Chondrocyte (in vitro differentiated cells): ENCODE results near the gene CBX4. TPM values are rescaled to one million over a fixed set of nuclear protein-coding genes. Genes with fewer than 3 reads are reported as not detected.

ENCODE experiments used
- DNase-seq: peaks from one replicate; pipeline ENCODE4 v3.0.0; 2021; ENCODE audit warnings: mixed read lengths, low spot score
- H3K27ac Mint-ChIP-seq: one replicate; pipeline ENCODE4 v1.8.0; 2021; ENCODE audit warnings: mild to moderate bottlenecking, moderate library complexity, mixed read lengths; ENCODE audit not compliant: unreplicated experiment
- H3K27me3 Mint-ChIP-seq: 2 replicates; pipeline ENCODE4 v1.8.0; 2021; ENCODE audit warnings: low read depth, mixed read lengths
- H3K36me3 Mint-ChIP-seq: 2 replicates; pipeline ENCODE4 v1.8.0; 2021; ENCODE audit warnings: low read depth, mixed read lengths
- H3K4me1 Mint-ChIP-seq: 2 replicates; pipeline ENCODE4 v1.8.0; 2021; ENCODE audit warnings: low read depth, mild to moderate bottlenecking, mixed read lengths
- H3K4me3 Mint-ChIP-seq: one replicate; pipeline ENCODE4 v1.8.0; 2021; ENCODE audit warnings: mild to moderate bottlenecking, moderate library complexity, mixed read lengths; ENCODE audit not compliant: unreplicated experiment
- H3K9me3 Mint-ChIP-seq: 2 replicates; pipeline ENCODE4 v1.8.0; 2021; ENCODE audit warnings: low read depth, mixed read lengths
- total RNA-seq: library from RNA; stranded (reverse); gene quantifications from 3 replicates; pipeline ENCODE4 v1.2.1, GENCODE V29; 2021
- TF ChIP-seq, protein P1 (sequence below): fragments of 200-600 bp; sonication (generic); IDR thresholded peaks from 2 replicates; pipeline ENCODE4 v1.5.0; 2021; ENCODE audit warnings: antibody characterized with exemption, mild to moderate bottlenecking, moderate library complexity

CBX4 gene
- total RNA-seq, 1 donor from 2014 or later, result 26.8 TPM

DNA sequence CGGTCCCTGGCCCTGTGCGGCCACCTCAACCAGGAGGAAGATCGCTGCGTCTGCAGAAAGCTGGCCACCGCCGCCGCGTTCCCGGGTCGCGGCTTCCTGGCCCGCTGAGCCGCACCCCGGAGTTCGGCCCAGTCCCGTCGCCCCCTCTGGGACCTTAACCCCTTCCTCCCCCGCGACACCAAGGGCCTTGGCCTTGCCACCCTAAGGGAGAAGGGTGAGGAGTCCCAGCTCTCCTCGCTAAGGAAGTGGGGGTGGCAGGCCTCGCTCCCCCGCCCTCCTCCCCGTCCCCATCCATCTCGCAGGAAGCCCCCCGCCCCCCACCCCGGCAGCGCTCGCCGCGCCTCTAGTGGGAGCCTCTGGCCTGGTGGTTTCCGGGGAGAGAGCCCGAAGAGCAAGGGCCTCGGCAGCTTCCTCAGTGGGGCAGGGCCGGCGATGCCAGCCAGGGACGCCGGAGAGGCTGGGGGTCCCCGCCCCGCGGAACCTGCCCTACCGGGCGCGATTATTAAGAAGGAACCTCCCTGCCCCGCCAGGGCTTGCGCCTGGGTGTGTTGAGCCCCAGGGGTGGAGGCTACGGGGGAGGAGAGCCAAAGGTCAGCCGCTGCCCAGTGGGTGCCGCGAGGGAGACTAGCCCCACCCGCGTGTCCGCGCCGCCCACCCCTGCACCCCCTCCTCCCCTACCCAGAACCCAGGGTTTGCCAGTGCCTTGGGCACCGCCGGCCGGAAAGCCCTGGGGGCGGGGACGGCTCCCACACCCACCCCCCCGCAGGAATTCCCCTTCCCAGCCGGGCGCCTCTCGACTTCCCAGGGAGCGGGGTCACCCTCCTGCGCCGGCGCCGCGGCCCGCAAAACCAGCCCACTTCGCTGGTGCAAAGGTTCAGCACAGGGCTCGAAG lies 6.8 kb downstream of the CBX4 start:
- Mint-ChIP-seq H3K9me3 (no peaks in the 10 kb centered on the region), H3K4me3 (peak overlapping the region; percentile 52), H3K27me3 (no peaks in the 10 kb centered on the region), H3K27ac (peak overlapping the region; percentile 63), H3K4me1 (peaks cover 40% of the 10 kb centered on the region), H3K36me3 (peaks cover 7% of the 10 kb centered on the region)
- DNase-seq, result no peak
- TF ChIP-seq, protein P1, sequence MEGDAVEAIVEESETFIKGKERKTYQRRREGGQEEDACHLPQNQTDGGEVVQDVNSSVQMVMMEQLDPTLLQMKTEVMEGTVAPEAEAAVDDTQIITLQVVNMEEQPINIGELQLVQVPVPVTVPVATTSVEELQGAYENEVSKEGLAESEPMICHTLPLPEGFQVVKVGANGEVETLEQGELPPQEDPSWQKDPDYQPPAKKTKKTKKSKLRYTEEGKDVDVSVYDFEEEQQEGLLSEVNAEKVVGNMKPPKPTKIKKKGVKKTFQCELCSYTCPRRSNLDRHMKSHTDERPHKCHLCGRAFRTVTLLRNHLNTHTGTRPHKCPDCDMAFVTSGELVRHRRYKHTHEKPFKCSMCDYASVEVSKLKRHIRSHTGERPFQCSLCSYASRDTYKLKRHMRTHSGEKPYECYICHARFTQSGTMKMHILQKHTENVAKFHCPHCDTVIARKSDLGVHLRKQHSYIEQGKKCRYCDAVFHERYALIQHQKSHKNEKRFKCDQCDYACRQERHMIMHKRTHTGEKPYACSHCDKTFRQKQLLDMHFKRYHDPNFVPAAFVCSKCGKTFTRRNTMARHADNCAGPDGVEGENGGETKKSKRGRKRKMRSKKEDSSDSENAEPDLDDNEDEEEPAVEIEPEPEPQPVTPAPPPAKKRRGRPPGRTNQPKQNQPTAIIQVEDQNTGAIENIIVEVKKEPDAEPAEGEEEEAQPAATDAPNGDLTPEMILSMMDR, result peak; percentile 25

DNA sequence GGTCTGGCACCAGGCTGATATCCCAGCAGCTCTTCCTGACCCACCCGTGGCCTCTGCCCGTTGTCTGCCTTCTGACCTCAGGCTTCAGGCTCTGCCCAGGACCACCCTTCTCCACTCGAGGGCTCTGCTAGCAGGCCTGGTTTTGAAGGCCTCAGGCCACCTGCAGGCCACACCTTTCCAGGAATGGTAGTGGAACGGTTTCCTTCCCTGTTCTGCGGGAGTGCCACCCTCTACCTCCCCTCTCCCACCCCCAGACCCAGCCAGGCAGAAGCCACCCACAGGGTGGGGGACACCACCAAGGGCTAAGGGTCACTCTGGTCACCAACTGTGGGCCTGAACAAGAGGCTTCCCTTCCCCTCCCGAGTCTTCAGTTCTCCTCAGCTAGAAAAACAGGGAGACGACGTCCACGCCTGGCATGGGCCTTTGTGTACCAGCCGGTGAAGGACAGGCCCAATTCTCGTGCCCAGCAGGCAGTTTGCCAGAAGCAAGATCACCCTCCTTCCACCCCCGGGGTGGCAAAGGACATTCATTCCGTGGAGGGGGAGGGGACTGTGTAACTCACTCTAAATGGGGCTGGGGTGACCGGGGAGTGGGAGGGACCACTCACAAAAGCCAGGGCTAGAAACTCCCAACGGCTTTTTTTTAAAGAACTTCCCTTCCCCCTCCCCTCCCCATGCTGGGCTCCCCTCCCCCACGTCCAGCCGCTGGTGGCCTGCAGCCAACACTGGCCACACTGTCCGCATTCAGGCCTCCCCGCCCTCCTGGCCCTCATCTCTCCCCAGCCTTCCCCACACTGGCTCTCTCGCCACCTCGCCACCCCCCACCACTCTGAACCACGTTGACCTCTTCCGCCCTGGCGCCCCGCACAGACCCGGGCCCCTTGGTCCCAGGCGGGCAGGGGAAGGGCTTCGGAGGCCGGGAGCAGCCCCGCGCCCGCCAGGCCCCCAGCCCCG lies 7.7 kb downstream of the CBX4 start:
- H3K27me3 Mint-ChIP-seq, result no peaks in the 10 kb centered on the region
- H3K9me3 Mint-ChIP-seq, result no peaks in the 10 kb centered on the region
- H3K27ac Mint-ChIP-seq, result no peak overlapping the region

DNA sequence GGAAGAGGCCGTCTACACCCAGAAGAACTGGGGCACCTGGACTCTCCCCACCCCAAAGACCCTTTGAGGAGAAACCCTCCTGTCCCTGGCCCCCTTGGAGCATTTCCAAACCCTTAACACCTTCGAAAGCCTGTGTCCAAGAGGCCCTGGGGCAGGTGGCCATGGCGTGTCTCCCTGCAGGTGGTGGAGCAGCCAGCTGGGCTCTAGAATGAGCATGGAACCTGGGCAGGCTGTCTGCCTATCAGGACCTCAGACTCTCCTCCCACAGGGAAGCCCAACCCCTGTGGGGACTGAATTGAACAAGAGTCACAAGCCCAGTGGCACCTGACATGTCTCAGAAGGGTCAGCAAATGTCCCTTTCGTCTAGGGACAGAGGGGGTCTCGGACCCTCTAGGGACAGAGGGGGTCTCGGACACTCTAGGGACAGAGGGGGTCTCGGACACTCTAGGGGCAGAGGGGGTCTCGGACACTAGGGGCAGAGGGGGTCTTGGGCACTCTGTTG lies 8.4 kb downstream of the CBX4 start:
- no peaks in the 10 kb centered on the region for H3K9me3 Mint-ChIP-seq
- H3K36me3 Mint-ChIP-seq, result peaks cover 7% of the 10 kb centered on the region
- no peaks in the 10 kb centered on the region for H3K27me3 Mint-ChIP-seq
- no peak overlapping the region for H3K27ac Mint-ChIP-seq
- TF ChIP-seq, protein P1, result no peak
- H3K4me3 Mint-ChIP-seq, result no peak overlapping the region
- DNase-seq, result no peak
- peaks cover 30% of the 10 kb centered on the region for H3K4me1 Mint-ChIP-seq

More for the DNA sequence above, 7.7 kb downstream of the CBX4 start:
- peak overlapping the region; percentile 25 for H3K4me3 Mint-ChIP-seq
- DNase-seq, result no peak
- H3K4me1 Mint-ChIP-seq, result peaks cover 32% of the 10 kb centered on the region
- TF ChIP-seq, protein P1, result no peak
- H3K36me3 Mint-ChIP-seq, result peaks cover 7% of the 10 kb centered on the region

DNA sequence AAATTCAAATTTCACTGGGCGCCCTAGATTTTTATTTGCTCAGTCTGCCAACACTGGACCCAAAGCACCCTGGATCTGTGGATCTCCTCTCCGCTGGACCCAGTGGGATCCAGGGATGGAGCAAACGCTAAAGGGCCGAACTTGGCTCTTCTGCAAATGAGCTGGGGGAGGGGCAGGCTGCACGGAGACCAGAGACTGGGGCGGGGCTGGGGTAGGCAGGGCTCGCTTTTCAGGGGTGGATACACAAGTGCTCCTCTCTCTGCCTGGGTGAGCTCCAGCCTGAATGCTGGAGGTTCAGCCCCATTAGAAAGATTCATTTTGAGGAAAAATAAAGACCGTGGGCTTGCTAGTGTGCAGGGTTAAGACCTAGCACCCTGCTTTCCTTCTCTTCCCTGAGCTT lies 8.9 kb downstream of the CBX4 start:
- Mint-ChIP-seq H3K36me3 (peaks cover 7% of the 10 kb centered on the region), H3K27ac (no peak overlapping the region), H3K4me1 (peaks cover 30% of the 10 kb centered on the region), H3K9me3 (no peaks in the 10 kb centered on the region), H3K4me3 (no peak overlapping the region), H3K27me3 (no peaks in the 10 kb centered on the region)
- TF ChIP-seq, protein P1, result no peak
- no peak for DNase-seq

GRCh38 chr17:79829457-79829856 lies 9.8 kb downstream of the CBX4 start:
- TF ChIP-seq, protein P1, result no peak
- no peak for DNase-seq
- H3K27me3 Mint-ChIP-seq, result no peaks in the 10 kb centered on the region
- peaks cover 28% of the 10 kb centered on the region for H3K4me1 Mint-ChIP-seq
- H3K27ac Mint-ChIP-seq, result no peak overlapping the region
- H3K4me3 Mint-ChIP-seq, result no peak overlapping the region
- no peaks in the 10 kb centered on the region for H3K9me3 Mint-ChIP-seq
- H3K36me3 Mint-ChIP-seq, result no peaks in the 10 kb centered on the region
